ENCODE results near the gene LDLRAD3.

Gene LDLRAD3

GRCh38 chr11:35981581-35981980, 37.7 kb downstream of the LDLRAD3 start:
- ChIA-PET CTCF (no interaction called here), POLR2A (no interaction called here)
- no peak for DNase-seq (ENCODE audit: extremely low spot score)
- TF ChIP-seq CTBP1 (IDR thresholded peaks at IDR 0.05; ENCODE audit: borderline replicate concordance) (no peak), SUZ12 (IDR thresholded peaks at IDR 0.05) (no peak), FOXM1 (IDR thresholded peaks at IDR 0.05; ENCODE audit: borderline replicate concordance) (no peak), FOXK2 (IDR thresholded peaks at IDR 0.05) (no peak), NFRKB (IDR thresholded peaks at IDR 0.05) (no peak), ARNT (IDR thresholded peaks at IDR 0.05) (no peak), TARDBP (IDR thresholded peaks at IDR 0.05) (no peak), SP1 (IDR thresholded peaks at IDR 0.05) (no peak), ZNF384 (IDR thresholded peaks at IDR 0.05) (no peak), FOXA1 (IDR thresholded peaks at IDR 0.05) (no peak), LEF1 (IDR thresholded peaks at IDR 0.05; ENCODE audit: borderline replicate concordance) (no peak)
- TF ChIP-seq, protein P1, sequence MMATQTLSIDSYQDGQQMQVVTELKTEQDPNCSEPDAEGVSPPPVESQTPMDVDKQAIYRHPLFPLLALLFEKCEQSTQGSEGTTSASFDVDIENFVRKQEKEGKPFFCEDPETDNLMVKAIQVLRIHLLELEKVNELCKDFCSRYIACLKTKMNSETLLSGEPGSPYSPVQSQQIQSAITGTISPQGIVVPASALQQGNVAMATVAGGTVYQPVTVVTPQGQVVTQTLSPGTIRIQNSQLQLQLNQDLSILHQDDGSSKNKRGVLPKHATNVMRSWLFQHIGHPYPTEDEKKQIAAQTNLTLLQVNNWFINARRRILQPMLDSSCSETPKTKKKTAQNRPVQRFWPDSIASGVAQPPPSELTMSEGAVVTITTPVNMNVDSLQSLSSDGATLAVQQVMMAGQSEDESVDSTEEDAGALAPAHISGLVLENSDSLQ (IDR thresholded peaks at IDR 0.05): no peak

DNA sequence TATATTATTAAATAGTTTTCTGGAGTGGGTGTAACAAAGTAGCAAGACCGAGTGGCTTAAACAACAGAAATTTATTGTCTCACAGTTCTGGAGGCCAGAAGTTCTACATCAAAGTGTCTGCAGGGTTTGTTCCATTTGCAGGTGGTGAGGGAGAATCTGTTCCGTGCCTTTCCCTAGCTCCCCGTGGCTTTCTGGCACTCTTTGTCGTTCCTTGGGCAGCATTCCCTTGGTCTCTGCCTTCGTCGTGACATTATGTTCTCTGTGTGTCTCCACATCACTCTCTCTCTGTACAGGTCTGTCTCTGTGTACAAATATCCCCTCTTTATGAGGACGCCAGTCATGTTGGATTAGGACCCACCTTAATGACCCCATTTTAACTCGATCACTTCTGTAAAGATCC, 38.2 kb downstream of the LDLRAD3 start:
- TF ChIP-seq FOXK2 (IDR thresholded peaks at IDR 0.05) (no peak), NFRKB (IDR thresholded peaks at IDR 0.05) (no peak), SP1 (IDR thresholded peaks at IDR 0.05) (no peak), SUZ12 (IDR thresholded peaks at IDR 0.05) (no peak), CTBP1 (IDR thresholded peaks at IDR 0.05; ENCODE audit: borderline replicate concordance) (no peak), FOXM1 (IDR thresholded peaks at IDR 0.05; ENCODE audit: borderline replicate concordance) (no peak), FOXA1 (IDR thresholded peaks at IDR 0.05) (no peak), LEF1 (IDR thresholded peaks at IDR 0.05; ENCODE audit: borderline replicate concordance) (no peak), TARDBP (IDR thresholded peaks at IDR 0.05) (no peak)
- TF ChIP-seq, protein P1 (IDR thresholded peaks at IDR 0.05): no peak
- ChIA-PET POLR2A (no interaction called here), CTCF (no interaction called here)
- no peak for DNase-seq (ENCODE audit: extremely low spot score)

DNA sequence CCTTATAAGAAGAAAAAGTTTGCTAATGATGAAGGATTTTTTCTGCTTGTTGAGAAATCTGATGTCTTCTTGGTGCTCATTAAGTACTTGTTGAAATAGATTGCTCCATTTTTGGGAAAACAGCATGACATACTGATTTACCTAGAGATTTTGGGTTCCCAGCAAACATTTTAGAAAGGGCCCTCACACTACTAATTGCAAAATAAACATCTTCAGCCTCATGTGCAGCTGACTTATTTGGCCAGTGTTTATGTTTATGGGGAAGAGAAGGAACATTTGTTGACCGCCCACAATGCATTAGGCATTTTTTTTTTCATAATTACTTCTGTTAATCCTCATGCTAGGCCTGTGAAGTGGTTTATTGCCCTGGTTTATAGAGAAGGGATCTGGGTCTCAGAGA, 40.1 kb downstream of the LDLRAD3 start:
- POLR2A ChIA-PET: no interaction called here
- CTCF ChIA-PET: no interaction called here
- no peak for DNase-seq (ENCODE audit: extremely low spot score)
- TF ChIP-seq NFRKB (IDR thresholded peaks at IDR 0.05) (no peak), SP1 (IDR thresholded peaks at IDR 0.05) (no peak), ELF4 (IDR thresholded peaks at IDR 0.05) (no peak), TARDBP (IDR thresholded peaks at IDR 0.05) (no peak), FOXK2 (IDR thresholded peaks at IDR 0.05) (no peak), BHLHE40 (IDR thresholded peaks at IDR 0.05; ENCODE audit: borderline replicate concordance) (no peak)

GRCh38 chr11:35986947-35987346, 43.1 kb downstream of the LDLRAD3 start:
- TF ChIP-seq SP1 (IDR thresholded peaks at IDR 0.05) (no peak), ZNF384 (IDR thresholded peaks at IDR 0.05) (no peak), BHLHE40 (IDR thresholded peaks at IDR 0.05; ENCODE audit: borderline replicate concordance) (no peak), SUZ12 (IDR thresholded peaks at IDR 0.05) (no peak), ARNT (IDR thresholded peaks at IDR 0.05) (no peak), ELF4 (IDR thresholded peaks at IDR 0.05) (no peak), CTBP1 (IDR thresholded peaks at IDR 0.05; ENCODE audit: borderline replicate concordance) (no peak)
- TF ChIP-seq, protein P1 (IDR thresholded peaks at IDR 0.05): no peak
- no peak for DNase-seq (ENCODE audit: extremely low spot score)
- POLR2A ChIA-PET: no interaction called here
- CTCF ChIA-PET: no interaction called here

GRCh38 chr11:35990170-35990569, 46.3 kb downstream of the LDLRAD3 start:
- POLR2A ChIA-PET: no interaction called here
- CTCF ChIA-PET: interaction anchor here (0.7 kb wide), 1 partner anchor 12 kb away, joined by 6 read pairs; no protein-coding TSS in a partner anchor
- no peak for DNase-seq (ENCODE audit: extremely low spot score)
- TF ChIP-seq, protein P1 (IDR thresholded peaks at IDR 0.05): no peak
- no peak for TF ChIP-seq BHLHE40 (IDR thresholded peaks at IDR 0.05; ENCODE audit: borderline replicate concordance)
- no peak for TF ChIP-seq FOXK2 (IDR thresholded peaks at IDR 0.05)
- no peak for TF ChIP-seq SP1 (IDR thresholded peaks at IDR 0.05)
- no peak for TF ChIP-seq FOXA1 (IDR thresholded peaks at IDR 0.05)

GRCh38 chr11:35990816-35991215, 47.0 kb downstream of the LDLRAD3 start:
- CTCF ChIA-PET: no interaction called here

More at GRCh38 chr11:35990816-35991215, 47.0 kb downstream of the LDLRAD3 start:
- TF ChIP-seq BHLHE40 (IDR thresholded peaks at IDR 0.05; ENCODE audit: borderline replicate concordance) (no peak), FOXM1 (IDR thresholded peaks at IDR 0.05; ENCODE audit: borderline replicate concordance) (no peak), NFRKB (IDR thresholded peaks at IDR 0.05) (no peak), SP1 (IDR thresholded peaks at IDR 0.05) (no peak), L3MBTL2 (conservative IDR thresholded peaks at IDR 0.05) (no peak), ELF4 (IDR thresholded peaks at IDR 0.05) (no peak), TARDBP (IDR thresholded peaks at IDR 0.05) (no peak), LEF1 (IDR thresholded peaks at IDR 0.05; ENCODE audit: borderline replicate concordance) (no peak), FOXK2 (IDR thresholded peaks at IDR 0.05) (no peak), CTBP1 (IDR thresholded peaks at IDR 0.05; ENCODE audit: borderline replicate concordance) (no peak)
- TF ChIP-seq, protein P1 (IDR thresholded peaks at IDR 0.05): no peak
- DNase-seq (ENCODE audit: extremely low spot score): no peak
- POLR2A ChIA-PET: no interaction called here

Measured in HEK293T (cell line).